Urothelium cell line (cell line): ENCODE results near the gene SREK1IP1.

Experiments
- DNase-seq: peaks from one replicate; pipeline ENCODE4 v3.0.0; 2011; ENCODE audit warnings: low spot score, mixed read lengths
- FAIRE-seq: peaks from 2 replicates; lab custom pipeline; 2011; peaks lifted over from hg19 to GRCh38; lab: Jason Lieb, UNC

Gene SREK1IP1

GRCh38 chr5:64688965-64689364 lies 79.5 kb downstream of the SREK1IP1 start:
- FAIRE-seq (no peak), DNase-seq (no peak)

GRCh38 chr5:64688391-64688790 lies 80.1 kb downstream of the SREK1IP1 start:
- no peak for FAIRE-seq
- no peak for DNase-seq

- no peak for FAIRE-seq
Observed at GRCh38 chr5:64685866-64686265, 82.6 kb downstream of the SREK1IP1 start.

GRCh38 chr5:64682608-64683007 lies 85.9 kb downstream of the SREK1IP1 start:
- DNase-seq, result no peak
- FAIRE-seq, result no peak

More at GRCh38 chr5:64685866-64686265, 82.6 kb downstream of the SREK1IP1 start:
- DNase-seq, result no peak

GRCh38 chr5:64680289-64680688 lies 88.2 kb downstream of the SREK1IP1 start:
- FAIRE-seq (no peak), DNase-seq (peak; percentile 19)

- FAIRE-seq (no peak), DNase-seq (no peak)
Observed at GRCh38 chr5:64678374-64678773, 90.1 kb downstream of the SREK1IP1 start.

- FAIRE-seq (no peak), DNase-seq (no peak)
Observed at GRCh38 chr5:64671678-64672077, 96.8 kb downstream of the SREK1IP1 start.

GRCh38 chr5:64670277-64670676 lies 98.2 kb downstream of the SREK1IP1 start:
- FAIRE-seq (no peak), DNase-seq (no peak)
